ENCODE results near the gene FBXO15. TPM values are rescaled to one million over a fixed set of nuclear protein-coding genes. Genes with fewer than 3 reads are reported as not detected.

Gene FBXO15
- total RNA-seq, 1 experiment from 2014 or later: 0.39 TPM

DNA sequence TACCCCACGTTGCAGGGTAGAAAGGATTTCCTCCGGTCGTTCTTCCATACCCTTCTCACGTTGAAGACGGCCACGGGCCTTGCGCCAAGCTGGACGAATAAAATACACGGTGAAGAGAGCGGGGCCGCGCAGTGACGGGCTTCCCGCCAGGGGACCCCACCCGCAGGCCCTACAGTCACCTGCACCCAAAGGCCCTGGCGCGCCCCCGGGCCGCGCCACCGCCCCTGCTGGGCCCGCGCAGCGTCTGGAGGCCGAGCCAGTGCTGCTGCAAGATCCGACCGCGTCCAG is 199 bp downstream of the FBXO15 start:
- H2BK15ac ChIP-seq (ENCODE audit: low read depth, low read length): no peak overlapping the region
- no peaks in the 10 kb centered on the region for H4K20me1 ChIP-seq (ENCODE audit: control insufficient read depth, insufficient read depth, insufficient read length)
- Mint-ChIP-seq H3K27ac (no peak overlapping the region), H3K4me1 (peaks cover 15 to 19% of the 10 kb centered on the region in 2 experiments), H3K4me3 (peak overlapping the region; percentile 94 to 97), H3K9me3 (no peaks in the 10 kb centered on the region; a peak in 1 of 5 replicates), H3K27me3 (ENCODE audit: low read depth) (peaks cover 10% of the 10 kb centered on the region), H3K36me3 (ENCODE audit: insufficient read depth in 1 of 3, low read depth in 3 of 3) (peaks cover 5 to 13% (median 6%) of the 10 kb centered on the region in 3 experiments; a peak in 6 of 7 replicates)
- H3K79me2 ChIP-seq (ENCODE audit: insufficient read depth, low read length): peaks cover 17% of the 10 kb centered on the region
- H3K79me1 ChIP-seq (ENCODE audit: insufficient read depth, low read depth, low read length, poor library complexity, severe bottlenecking): peaks cover 3% of the 10 kb centered on the region
- H3K9ac ChIP-seq (ENCODE audit: extremely low read depth, insufficient read length, low read length): no peak overlapping the region
- H3K27me3 ChIP-seq (ENCODE audit: insufficient read depth, low read length): no peaks in the 10 kb centered on the region
- H2BK12ac ChIP-seq (ENCODE audit: insufficient read length, low read depth, low read length): no peak overlapping the region
- H2AFZ ChIP-seq (ENCODE audit: low read length): no peak overlapping the region
- no peaks in the 10 kb centered on the region for H3K4me1 ChIP-seq (ENCODE audit: insufficient read depth, low read length)
- no peak overlapping the region for H2BK5ac ChIP-seq (ENCODE audit: insufficient read length, low read length)
- no peak overlapping the region for H3K23ac ChIP-seq (ENCODE audit: insufficient read length, low read depth, low read length)
- no peak overlapping the region for H3K14ac ChIP-seq (ENCODE audit: insufficient read depth, low read length)
- H3K56ac ChIP-seq (ENCODE audit: insufficient read length, low read depth, low read length): no peak overlapping the region
- no peak overlapping the region for H2BK120ac ChIP-seq (ENCODE audit: low read depth, low read length, poor library complexity, severe bottlenecking)
- WGBS (ENCODE audit: extremely low coverage, insufficient read length, low lambda C conversion rate): no CpG with 5 or more reads among the region's 28 CpGs
- DNase-seq: no peak
- no peak overlapping the region for H4K8ac ChIP-seq (replicated peaks; ENCODE audit: insufficient read length, low read depth, low read length)
- no peak overlapping the region for H4K91ac ChIP-seq (ENCODE audit: insufficient read length, low read depth, low read length)
- TF ChIP-seq, protein P1, sequence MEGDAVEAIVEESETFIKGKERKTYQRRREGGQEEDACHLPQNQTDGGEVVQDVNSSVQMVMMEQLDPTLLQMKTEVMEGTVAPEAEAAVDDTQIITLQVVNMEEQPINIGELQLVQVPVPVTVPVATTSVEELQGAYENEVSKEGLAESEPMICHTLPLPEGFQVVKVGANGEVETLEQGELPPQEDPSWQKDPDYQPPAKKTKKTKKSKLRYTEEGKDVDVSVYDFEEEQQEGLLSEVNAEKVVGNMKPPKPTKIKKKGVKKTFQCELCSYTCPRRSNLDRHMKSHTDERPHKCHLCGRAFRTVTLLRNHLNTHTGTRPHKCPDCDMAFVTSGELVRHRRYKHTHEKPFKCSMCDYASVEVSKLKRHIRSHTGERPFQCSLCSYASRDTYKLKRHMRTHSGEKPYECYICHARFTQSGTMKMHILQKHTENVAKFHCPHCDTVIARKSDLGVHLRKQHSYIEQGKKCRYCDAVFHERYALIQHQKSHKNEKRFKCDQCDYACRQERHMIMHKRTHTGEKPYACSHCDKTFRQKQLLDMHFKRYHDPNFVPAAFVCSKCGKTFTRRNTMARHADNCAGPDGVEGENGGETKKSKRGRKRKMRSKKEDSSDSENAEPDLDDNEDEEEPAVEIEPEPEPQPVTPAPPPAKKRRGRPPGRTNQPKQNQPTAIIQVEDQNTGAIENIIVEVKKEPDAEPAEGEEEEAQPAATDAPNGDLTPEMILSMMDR (conservative IDR thresholded peaks at IDR 0.05): no peak
- no peak overlapping the region for H3K4ac ChIP-seq (ENCODE audit: low read depth, low read length)
- H3K9me3 ChIP-seq (ENCODE audit: control insufficient read depth, low read depth, low read length): no peaks in the 10 kb centered on the region
- peaks cover 8% of the 10 kb centered on the region for H3K23me2 ChIP-seq (ENCODE audit: insufficient read length, low read depth, low read length, poor library complexity, severe bottlenecking)
- H3K27ac ChIP-seq (ENCODE audit: insufficient read length, low read depth, low read length): no peak overlapping the region
- no peak overlapping the region for H3K18ac ChIP-seq (ENCODE audit: insufficient read length, low read depth, low read length)
- no peak overlapping the region for H4K5ac ChIP-seq (ENCODE audit: insufficient read length, low read depth, low read length)
- peak overlapping the region; percentile 99 for H3K4me2 ChIP-seq (ENCODE audit: insufficient read depth, insufficient read length, low read length)
- H2BK20ac ChIP-seq (ENCODE audit: low read depth, low read length, poor library complexity, severe bottlenecking): no peak overlapping the region
- H3T11ph ChIP-seq (ENCODE audit: low read length): no peak overlapping the region
- H2AK5ac ChIP-seq (ENCODE audit: insufficient read length, low read length): no peak overlapping the region

Data from H9 (cell line).